Fibroblast of lung (primary cell): ENCODE measurements around the gene PAPPA. TPM values are rescaled to one million over a fixed set of nuclear protein-coding genes. Genes with fewer than 3 reads are reported as not detected.

Source experiments
- DNase-seq, 2 donors: peaks; one replicate each; pipeline versions ENCODE4 v3.0.0 to v3.0.0-alpha.2; 2010; ENCODE audit warnings: low read depth in 2 of 2
- H2AFZ ChIP-seq: 2 replicates; pipeline ENCODE4 v1.5.1; 2012; ENCODE audit warnings: low read length, control low read depth, inconsistent platforms
- H3K27ac ChIP-seq: 2 replicates; pipeline ENCODE4 v1.5.1; 2011; ENCODE audit warnings: low read length, control low read depth; ENCODE audit not compliant: insufficient read depth
- H3K27me3 ChIP-seq: 2 replicates; pipeline ENCODE4 v1.5.1; 2011; ENCODE audit warnings: mild to moderate bottlenecking, low read length; ENCODE audit not compliant: control insufficient read depth, insufficient read depth
- H3K36me3 ChIP-seq: 2 replicates; pipeline ENCODE4 v1.5.1; 2011; ENCODE audit warnings: low read length; ENCODE audit not compliant: control insufficient read depth, insufficient read depth
- H3K4me1 ChIP-seq: 2 replicates; pipeline ENCODE4 v1.5.1; 2011; ENCODE audit warnings: low read length; ENCODE audit not compliant: control insufficient read depth, insufficient read depth; ENCODE audit errors: extremely low read depth
- H3K4me2 ChIP-seq: 2 replicates; pipeline ENCODE4 v1.5.1; 2011; ENCODE audit warnings: low read length, control low read depth; ENCODE audit not compliant: insufficient read depth; ENCODE audit errors: extremely low read depth
- H3K4me3 ChIP-seq, 4 experiments: fragments of 200-600 bp in 1 of 4; sonication (generic) in 1 of 4; replicated peaks in 1 of 4; 2 replicates each; pipeline ENCODE4 v1.5.1; 2011 to 2016; ENCODE audit warnings: low read length in 4 of 4, low read depth in 3 of 4, mild to moderate bottlenecking in 3 of 4, control low read depth in 2 of 4, inconsistent platforms in 1 of 4, mixed read lengths in 1 of 4; ENCODE audit not compliant: insufficient read depth in 1 of 4; ENCODE audit errors: control extremely low read depth in 1 of 4
- H3K79me2 ChIP-seq: 2 replicates; pipeline ENCODE4 v1.5.1; 2012; ENCODE audit warnings: mild to moderate bottlenecking, low read length, inconsistent platforms; ENCODE audit not compliant: control insufficient read depth, insufficient read depth
- H3K9ac ChIP-seq: 2 replicates; pipeline ENCODE4 v1.5.1; 2011; ENCODE audit warnings: mild to moderate bottlenecking, low read length, control low read depth; ENCODE audit not compliant: insufficient read depth
- H3K9me3 ChIP-seq: 2 replicates; pipeline ENCODE4 v1.5.1; 2012; ENCODE audit warnings: low read depth, low read length; ENCODE audit not compliant: control insufficient read depth, insufficient read depth
- H4K20me1 ChIP-seq: 2 replicates; pipeline ENCODE4 v1.5.1; 2011; ENCODE audit warnings: low read length; ENCODE audit not compliant: control insufficient read depth, insufficient read depth; ENCODE audit errors: extremely low read depth
- CTCF ChIP-seq, 2 donors: IDR thresholded peaks in 1 of 2; conservative IDR thresholded peaks in 1 of 2; 1 replicate in 1 of 2; 2 replicates in 1 of 2; pipeline ENCODE4 v1.5.1; 2011 to 2012; ENCODE audit warnings: low read length in 2 of 2, control low read depth in 1 of 2, inconsistent platforms in 1 of 2, low read depth in 1 of 2, mild to moderate bottlenecking in 1 of 2
- EZH2 ChIP-seq: IDR thresholded peaks from 2 replicates; pipeline ENCODE4 v1.5.1; 2012; ENCODE audit warnings: low read length, control low read depth, mild to moderate bottlenecking; ENCODE audit errors: missing control alignments
- polyA plus RNA-seq, 2 donors: library from polyadenylated mRNA; depleted of rRNA in 1 of 2; stranded (reverse) in 1 of 2; unstranded in 1 of 2; fragments of >200 nt; gene quantifications; 2 replicates each; pipeline ENCODE4 v1.2.1, GENCODE V29; 2011 to 2012; ENCODE audit warnings: missing spikeins in 1 of 2
- total RNA-seq: library from RNA; depleted of rRNA; stranded (reverse); fragments of >200 nt; gene quantifications from 2 replicates; pipeline ENCODE4 v1.2.1, GENCODE V29; 2014

Gene PAPPA
- total and polyA plus RNA-seq, 2 donors (not counting 1 experiment from before 2014, with no cell fraction given) = 8.8 to 45.7 TPM

GRCh38 chr9:116345817-116346216 is 192.2 kb downstream of the PAPPA start:
- TF ChIP-seq CTCF (conservative IDR thresholded peaks at IDR 0.05 in 1 of 2, IDR thresholded peaks at IDR 0.05 in 1 of 2; ENCODE audit: low read depth in 1 of 2, low read length in 2 of 2) = no peak
- no peak for TF ChIP-seq EZH2
- Histone ChIP-seq H3K27me3 (no peaks in the 10 kb centered on the region), H3K36me3 (no peaks in the 10 kb centered on the region), H4K20me1 (no peaks in the 10 kb centered on the region), H2AFZ (no peak overlapping the region), H3K9ac (no peak overlapping the region), H3K27ac (no peak overlapping the region), H3K4me1 (no peaks in the 10 kb centered on the region), H3K4me3 (no peak overlapping the region), H3K4me2 (no peak overlapping the region), H3K79me2 (no peaks in the 10 kb centered on the region), H3K9me3 (no peaks in the 10 kb centered on the region)
- no peak for DNase-seq

- Histone ChIP-seq H4K20me1 (no peaks in the 10 kb centered on the region), H3K36me3 (no peaks in the 10 kb centered on the region), H3K4me1 (no peaks in the 10 kb centered on the region), H3K4me2 (no peak overlapping the region), H3K79me2 (no peaks in the 10 kb centered on the region), H3K9me3 (no peaks in the 10 kb centered on the region), H3K27ac (no peak overlapping the region), H3K9ac (no peak overlapping the region), H3K27me3 (no peaks in the 10 kb centered on the region), H2AFZ (no peak overlapping the region), H3K4me3 (no peak overlapping the region)
- DNase-seq = no peak
- TF ChIP-seq EZH2 = no peak
- TF ChIP-seq CTCF (conservative IDR thresholded peaks at IDR 0.05 in 1 of 2, IDR thresholded peaks at IDR 0.05 in 1 of 2; ENCODE audit: low read depth in 1 of 2, low read length in 2 of 2) = no peak
Measured at GRCh38 chr9:116349684-116350083, 196.1 kb downstream of the PAPPA start.

- Histone ChIP-seq H3K4me2 (no peak overlapping the region), H3K36me3 (no peaks in the 10 kb centered on the region), H2AFZ (no peak overlapping the region), H3K27me3 (no peaks in the 10 kb centered on the region), H3K4me3 (no peak overlapping the region), H4K20me1 (no peaks in the 10 kb centered on the region), H3K79me2 (no peaks in the 10 kb centered on the region), H3K9ac (no peak overlapping the region), H3K9me3 (no peaks in the 10 kb centered on the region), H3K27ac (no peak overlapping the region), H3K4me1 (no peaks in the 10 kb centered on the region)
- DNase-seq = no peak
- TF ChIP-seq EZH2 (no peak), CTCF (conservative IDR thresholded peaks at IDR 0.05 in 1 of 2, IDR thresholded peaks at IDR 0.05 in 1 of 2; ENCODE audit: low read depth in 1 of 2, low read length in 2 of 2) (no peak)
Measured at GRCh38 chr9:116350213-116350612, 196.6 kb downstream of the PAPPA start.
